H9 (cell line): ENCODE results near the gene TH. TPM values are rescaled to one million over a fixed set of nuclear protein-coding genes. Genes with fewer than 3 reads are reported as not detected.

Experiments used
- DNase-seq: peaks from one replicate; pipeline ENCODE4 v3.0.0-alpha.2; 2017
- H2AFZ ChIP-seq: one replicate; pipeline ENCODE4 v1.6.1; 2013; ENCODE audit warnings: mild to moderate bottlenecking, low read length, control low read depth, moderate library complexity
- H2AK5ac ChIP-seq: 2 replicates; pipeline ENCODE4 v1.6.1; 2013; ENCODE audit warnings: low read length, control low read depth, mixed read lengths; ENCODE audit not compliant: insufficient read length
- H2BK120ac ChIP-seq: one replicate; pipeline ENCODE4 v1.6.1; 2013; ENCODE audit warnings: low read depth, mild to moderate bottlenecking, low read length, control low read depth, inconsistent platforms; ENCODE audit not compliant: poor library complexity, severe bottlenecking
- H2BK12ac ChIP-seq: 2 replicates; pipeline ENCODE4 v1.6.1; 2013; ENCODE audit warnings: low read length, control low read depth, mixed read lengths, low read depth; ENCODE audit not compliant: insufficient read length
- H2BK15ac ChIP-seq: 2 replicates; pipeline ENCODE4 v1.6.1; 2013; ENCODE audit warnings: low read depth, low read length, control low read depth
- H2BK20ac ChIP-seq: one replicate; pipeline ENCODE4 v1.6.1; 2013; ENCODE audit warnings: low read depth, mild to moderate bottlenecking, low read length, control low read depth, inconsistent platforms; ENCODE audit not compliant: poor library complexity, severe bottlenecking
- H2BK5ac ChIP-seq: 2 replicates; pipeline ENCODE4 v1.6.1; 2013; ENCODE audit warnings: low read length, control low read depth, mixed read lengths; ENCODE audit not compliant: insufficient read length
- H3K14ac ChIP-seq: 2 replicates; pipeline ENCODE4 v1.6.1; 2013; ENCODE audit warnings: low read length, control low read depth; ENCODE audit not compliant: insufficient read depth
- H3K18ac ChIP-seq: 2 replicates; pipeline ENCODE4 v1.6.1; 2013; ENCODE audit warnings: low read depth, mild to moderate bottlenecking, mixed read lengths, low read length, control low read depth; ENCODE audit not compliant: insufficient read length
- H3K23ac ChIP-seq: 2 replicates; pipeline ENCODE4 v1.6.1; 2013; ENCODE audit warnings: low read length, control low read depth, mixed read lengths, low read depth; ENCODE audit not compliant: insufficient read length
- H3K23me2 ChIP-seq: 2 replicates; pipeline ENCODE4 v1.6.1; 2013; ENCODE audit warnings: low read depth, mild to moderate bottlenecking, mixed read lengths, low read length, control low read depth; ENCODE audit not compliant: insufficient read length, poor library complexity, severe bottlenecking
- H3K27ac ChIP-seq: 2 replicates; pipeline ENCODE4 v1.5.1; 2013; ENCODE audit warnings: low read length, control low read depth, mixed read lengths, low read depth; ENCODE audit not compliant: insufficient read length
- H3K27me3 ChIP-seq: 2 replicates; pipeline ENCODE4 v1.6.1; 2013; ENCODE audit warnings: low read length, control low read depth, inconsistent platforms; ENCODE audit not compliant: insufficient read depth
- H3K4ac ChIP-seq: 2 replicates; pipeline ENCODE4 v1.6.1; 2013; ENCODE audit warnings: low read depth, mild to moderate bottlenecking, control low read depth, inconsistent platforms, low read length, moderate library complexity
- H3K4me1 ChIP-seq: 2 replicates; pipeline ENCODE4 v1.6.1; 2013; ENCODE audit warnings: low read length, control low read depth, inconsistent platforms; ENCODE audit not compliant: insufficient read depth
- H3K4me2 ChIP-seq: 2 replicates; pipeline ENCODE4 v1.6.1; 2013; ENCODE audit warnings: low read length, control low read depth, mixed read lengths; ENCODE audit not compliant: insufficient read length, insufficient read depth
- H3K56ac ChIP-seq: 2 replicates; pipeline ENCODE4 v1.6.1; 2013; ENCODE audit warnings: low read depth, mild to moderate bottlenecking, mixed read lengths, low read length, control low read depth; ENCODE audit not compliant: insufficient read length
- H3K79me1 ChIP-seq: 2 replicates; pipeline ENCODE4 v1.6.1; 2013; ENCODE audit warnings: low read depth, mild to moderate bottlenecking, moderate library complexity, low read length, control low read depth, inconsistent platforms; ENCODE audit not compliant: insufficient read depth, poor library complexity, severe bottlenecking
- H3K79me2 ChIP-seq: 2 replicates; pipeline ENCODE4 v1.6.1; 2013; ENCODE audit warnings: low read length, control low read depth, inconsistent platforms; ENCODE audit not compliant: insufficient read depth
- H3K9ac ChIP-seq: 2 replicates; pipeline ENCODE4 v1.6.1; 2013; ENCODE audit warnings: low read length, control low read depth, mixed read lengths; ENCODE audit not compliant: insufficient read length; ENCODE audit errors: extremely low read depth
- H3K9me3 ChIP-seq: one replicate; pipeline ENCODE4 v1.6.1; 2013; ENCODE audit warnings: low read depth, low read length, inconsistent platforms; ENCODE audit not compliant: control insufficient read depth
- H3T11ph ChIP-seq: one replicate; pipeline ENCODE4 v1.6.1; 2013; ENCODE audit warnings: mild to moderate bottlenecking, low read length, control low read depth, inconsistent platforms
- H4K20me1 ChIP-seq: one replicate; pipeline ENCODE4 v1.6.1; 2013; ENCODE audit not compliant: control insufficient read depth, insufficient read length, insufficient read depth
- H4K5ac ChIP-seq: 2 replicates; pipeline ENCODE4 v1.6.1; 2013; ENCODE audit warnings: low read depth, mild to moderate bottlenecking, mixed read lengths, low read length, control low read depth; ENCODE audit not compliant: insufficient read length
- H4K8ac ChIP-seq: replicated peaks from 2 replicates; pipeline ENCODE4 v1.6.1; 2013; ENCODE audit warnings: low read length, control low read depth, mixed read lengths, low read depth; ENCODE audit not compliant: insufficient read length
- H4K91ac ChIP-seq: 2 replicates; pipeline ENCODE4 v1.6.1; 2013; ENCODE audit warnings: low read depth, mild to moderate bottlenecking, moderate library complexity, mixed read lengths, low read length, control low read depth; ENCODE audit not compliant: insufficient read length
- H3K27ac Mint-ChIP-seq, 3 experiments: 2 replicates in 2 of 3; 3 replicates in 1 of 3; pipeline ENCODE4 v1.8.0; 2020 to 2021; ENCODE audit warnings: mixed read lengths in 3 of 3, mild to moderate bottlenecking in 1 of 3, moderate library complexity in 1 of 3
- H3K27me3 Mint-ChIP-seq: 2 replicates; pipeline ENCODE4 v1.8.0; 2021; ENCODE audit warnings: low read depth, mild to moderate bottlenecking, moderate library complexity, mixed read lengths
- H3K36me3 Mint-ChIP-seq, 3 experiments: 2 replicates in 2 of 3; 3 replicates in 1 of 3; pipeline ENCODE4 v1.8.0; 2020 to 2021; ENCODE audit warnings: low read depth in 3 of 3, mixed read lengths in 3 of 3; ENCODE audit not compliant: insufficient read depth in 1 of 3
- H3K4me1 Mint-ChIP-seq, 2 experiments: 2 replicates each; pipeline ENCODE4 v1.8.0; 2020; ENCODE audit warnings: mixed read lengths in 2 of 2
- H3K4me3 Mint-ChIP-seq, 2 experiments: 2 replicates in 1 of 2; 3 replicates in 1 of 2; pipeline ENCODE4 v1.8.0; 2020 to 2021; ENCODE audit warnings: mild to moderate bottlenecking in 2 of 2, mixed read lengths in 2 of 2, moderate library complexity in 1 of 2
- H3K9me3 Mint-ChIP-seq, 2 experiments: 2 replicates in 1 of 2; 3 replicates in 1 of 2; pipeline ENCODE4 v1.8.0; 2020; ENCODE audit warnings: mild to moderate bottlenecking in 2 of 2, mixed read lengths in 2 of 2, moderate library complexity in 1 of 2
- WGBS: extraction: QIAGEN DNeasy Blood & Tissue Kit; methylation state at CpG from one replicate; pipeline ENCODE4 v1.1.7; 2013; ENCODE audit warnings: missing lambda C conversion rate, low lambda C conversion rate, mixed read lengths; ENCODE audit not compliant: insufficient read length; ENCODE audit errors: extremely low coverage; 5-methylcytosine and 5-hydroxymethylcytosine counted together
- total RNA-seq: library from RNA; stranded (reverse); gene quantifications from 2 replicates; pipeline ENCODE4 v1.2.1, GENCODE V29; 2021
- TF ChIP-seq, protein P1 (sequence below): fragments of 200-600 bp; sonication (generic); conservative IDR thresholded peaks from 3 replicates; pipeline ENCODE4 v1.8.0; 2021; ENCODE audit warnings: antibody characterized with exemption, mild to moderate bottlenecking

The TH gene
- total RNA-seq, 1 experiment from 2014 or later: not detected

DNA sequence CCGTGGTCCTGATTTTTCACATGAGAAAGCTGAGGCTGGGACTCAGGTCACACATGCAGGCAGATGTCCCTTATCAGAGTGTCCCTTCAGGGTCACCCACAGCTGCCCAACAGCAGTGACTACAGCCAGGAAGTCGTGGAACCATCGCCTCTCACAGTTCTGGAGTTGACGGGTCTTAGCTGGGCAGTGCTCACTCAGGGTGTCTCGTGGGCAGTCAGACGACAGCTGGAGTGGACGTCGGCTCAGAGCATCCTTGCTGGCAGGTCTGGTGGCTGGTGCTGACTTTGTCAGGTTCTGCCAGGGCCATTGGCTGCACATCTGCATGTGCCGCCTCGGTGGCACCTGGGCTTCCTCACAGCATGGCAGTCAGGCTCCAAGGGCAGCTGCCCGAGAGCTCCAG, 35.6 kb upstream of the TH start:
- Histone ChIP-seq H3K4me1 (no peaks in the 10 kb centered on the region), H2AFZ (no peak overlapping the region), H2BK5ac (no peak overlapping the region), H3K56ac (no peak overlapping the region), H2BK15ac (no peak overlapping the region), H3K4me2 (no peak overlapping the region), H3K27me3 (no peaks in the 10 kb centered on the region; the same call in 1 of the 2 replicates), H4K91ac (no peak overlapping the region), H3K23me2 (no peaks in the 10 kb centered on the region), H3K23ac (no peak overlapping the region), H2AK5ac (no peak overlapping the region), H4K8ac (no peak overlapping the region), H3K9ac (no peak overlapping the region), H3K14ac (no peak overlapping the region; the same call in 1 of the 2 replicates), H3K27ac (no peak overlapping the region), H3K18ac (no peak overlapping the region), H3K4ac (no peak overlapping the region), H2BK120ac (no peak overlapping the region), H3T11ph (no peak overlapping the region), H3K79me1 (no peaks in the 10 kb centered on the region), H2BK20ac (no peak overlapping the region), H3K9me3 (no peaks in the 10 kb centered on the region), H2BK12ac (no peak overlapping the region), H4K20me1 (no peaks in the 10 kb centered on the region), H3K79me2 (no peaks in the 10 kb centered on the region), H4K5ac (no peak overlapping the region)
- Mint-ChIP-seq H3K9me3 (no peaks in the 10 kb centered on the region), H3K4me3 (no peak overlapping the region), H3K4me1 (no peaks in the 10 kb centered on the region), H3K27me3 (peaks cover 31% of the 10 kb centered on the region), H3K36me3 (no peaks in the 10 kb centered on the region), H3K27ac (no peak overlapping the region)
- no peak for DNase-seq
- TF ChIP-seq, protein P1, sequence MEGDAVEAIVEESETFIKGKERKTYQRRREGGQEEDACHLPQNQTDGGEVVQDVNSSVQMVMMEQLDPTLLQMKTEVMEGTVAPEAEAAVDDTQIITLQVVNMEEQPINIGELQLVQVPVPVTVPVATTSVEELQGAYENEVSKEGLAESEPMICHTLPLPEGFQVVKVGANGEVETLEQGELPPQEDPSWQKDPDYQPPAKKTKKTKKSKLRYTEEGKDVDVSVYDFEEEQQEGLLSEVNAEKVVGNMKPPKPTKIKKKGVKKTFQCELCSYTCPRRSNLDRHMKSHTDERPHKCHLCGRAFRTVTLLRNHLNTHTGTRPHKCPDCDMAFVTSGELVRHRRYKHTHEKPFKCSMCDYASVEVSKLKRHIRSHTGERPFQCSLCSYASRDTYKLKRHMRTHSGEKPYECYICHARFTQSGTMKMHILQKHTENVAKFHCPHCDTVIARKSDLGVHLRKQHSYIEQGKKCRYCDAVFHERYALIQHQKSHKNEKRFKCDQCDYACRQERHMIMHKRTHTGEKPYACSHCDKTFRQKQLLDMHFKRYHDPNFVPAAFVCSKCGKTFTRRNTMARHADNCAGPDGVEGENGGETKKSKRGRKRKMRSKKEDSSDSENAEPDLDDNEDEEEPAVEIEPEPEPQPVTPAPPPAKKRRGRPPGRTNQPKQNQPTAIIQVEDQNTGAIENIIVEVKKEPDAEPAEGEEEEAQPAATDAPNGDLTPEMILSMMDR: no peak
- no CpG with 5 or more reads among the region's 11 CpGs for WGBS
